Stimulated activated CD4-positive, alpha-beta T cell treated with anti-CD3 and anti-CD28 coated beads, Interleukin-15, amount 100 ng/mL, for 24 hours (primary cell): ENCODE measurements around the gene AGGF1.
"Not testable (repeated sequence)": the region's sequence is repeated elsewhere in the genome, so short reads cannot be mapped to it uniquely, and the experiment has no call there.

ENCODE experiments used
- DNase-seq: peaks from one replicate; pipeline ENCODE4 v3.0.0-alpha.2; 2020

AGGF1 gene

DNA sequence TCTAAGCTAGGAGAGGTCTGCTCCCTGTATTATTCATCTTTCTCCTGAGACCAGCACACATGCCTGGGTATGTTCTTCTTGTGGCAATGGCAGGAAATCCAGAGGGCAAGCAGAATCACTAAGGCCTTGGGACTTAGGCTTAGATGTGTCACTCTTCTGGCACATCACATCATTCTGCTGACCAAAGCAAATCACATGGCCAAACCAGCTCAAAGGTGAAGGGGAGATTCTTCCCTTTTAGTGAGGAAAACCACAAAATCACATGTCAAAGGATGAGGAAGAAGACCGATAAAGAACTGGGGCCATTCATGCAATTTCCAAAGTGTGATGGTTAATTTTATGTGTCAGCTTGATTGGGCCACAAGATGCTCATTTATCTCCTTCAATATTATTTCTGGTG is 5.7 kb upstream of the AGGF1 start:
- no peak for DNase-seq

DNA sequence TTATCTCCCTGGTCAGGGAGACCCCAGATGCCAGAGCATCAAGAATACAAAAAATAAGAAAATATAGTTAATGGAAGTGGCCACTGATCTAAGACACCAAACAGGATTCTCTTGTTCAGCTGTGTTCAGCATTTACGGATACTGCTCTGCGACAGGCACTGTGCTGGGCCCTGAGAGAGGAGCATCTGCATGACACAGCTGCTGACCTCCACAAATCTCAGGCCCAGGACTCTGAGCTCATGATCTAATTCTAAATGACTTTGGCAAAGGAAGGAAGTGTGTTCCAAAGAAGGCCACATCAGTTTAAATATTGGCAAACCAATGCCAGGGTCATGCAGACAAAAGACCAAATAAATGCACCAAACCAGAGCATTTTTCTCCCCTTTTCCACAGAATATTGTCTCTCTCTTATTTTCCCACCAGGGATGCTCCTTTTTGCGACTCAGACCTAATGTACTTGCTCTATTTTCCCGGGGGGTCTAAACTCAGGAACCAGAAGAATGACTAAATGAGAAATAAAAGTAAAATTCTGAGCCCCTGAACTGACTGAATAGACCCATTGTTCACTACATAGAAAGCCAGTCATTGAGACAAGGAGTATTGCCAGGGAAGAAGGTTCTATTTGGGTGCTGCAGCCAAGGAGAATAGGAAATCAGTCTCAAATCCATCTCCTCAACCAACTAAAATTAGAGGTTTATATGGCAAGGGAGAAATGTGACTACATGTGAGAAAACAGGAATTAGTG is 1.4 kb upstream of the AGGF1 start:
- no peak for DNase-seq

DNA sequence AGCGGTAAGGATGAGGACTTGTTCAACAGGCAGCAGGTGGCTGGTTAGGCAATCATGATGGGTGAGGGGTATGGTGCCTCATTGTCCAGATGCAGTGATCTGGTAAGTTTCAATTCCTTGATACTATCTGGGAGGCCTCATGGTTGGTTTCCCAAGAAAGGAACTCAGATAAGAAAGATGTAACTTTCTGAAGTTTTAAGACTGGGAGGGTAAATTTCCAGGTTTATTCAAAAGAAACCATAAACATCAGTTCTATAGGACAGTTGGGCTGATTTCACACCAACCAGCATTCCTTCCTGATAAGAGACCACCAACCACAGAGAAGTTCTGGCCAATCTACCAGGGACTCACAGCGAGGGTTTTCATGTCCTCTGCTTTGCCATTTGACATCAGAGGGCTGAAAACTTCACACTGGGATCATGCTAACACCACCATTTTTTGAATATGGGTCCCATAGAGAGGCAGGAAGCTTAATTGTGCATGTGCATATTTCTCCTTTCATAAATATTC is 773 bp upstream of the AGGF1 start:
- no peak for DNase-seq

DNA sequence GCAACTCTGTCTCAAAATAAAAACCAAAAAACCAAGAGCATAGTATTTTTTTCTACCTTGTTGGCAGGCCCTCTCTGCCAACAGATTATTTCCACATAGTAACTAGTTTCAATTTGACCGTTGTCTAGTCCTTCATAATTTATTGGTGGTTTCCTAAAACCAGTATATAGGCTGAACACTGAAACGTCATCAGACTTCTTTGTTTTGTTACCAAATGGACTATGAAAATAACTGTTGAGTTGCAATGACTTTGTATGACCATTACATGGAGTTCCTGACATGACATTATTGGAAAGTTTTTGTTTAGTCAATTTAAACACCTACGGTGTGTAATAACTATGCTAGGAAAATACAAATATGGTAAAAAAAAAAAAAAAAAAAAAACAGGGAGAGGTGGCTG is 1.7 kb downstream of the AGGF1 start:
- no peak for DNase-seq

DNA sequence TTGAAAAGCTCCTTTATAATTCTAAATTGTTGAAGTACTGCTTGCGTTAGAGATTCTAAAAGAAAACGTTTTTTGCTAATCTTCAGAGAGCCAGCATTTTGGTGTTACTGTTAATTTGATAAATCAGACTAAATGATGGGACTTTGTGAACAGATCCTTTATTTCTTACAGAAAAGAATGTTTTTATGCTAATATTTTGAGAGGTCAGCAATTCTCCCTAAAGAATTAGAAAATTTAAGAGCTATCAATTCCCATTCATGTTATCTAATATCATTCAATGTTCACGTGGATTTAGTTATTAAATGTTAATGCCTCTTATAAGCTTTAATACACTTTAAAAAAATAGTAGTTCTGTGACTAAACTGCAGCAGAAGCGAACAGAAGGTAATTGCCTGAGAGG is 2.4 kb downstream of the AGGF1 start:
- no peak for DNase-seq

DNA sequence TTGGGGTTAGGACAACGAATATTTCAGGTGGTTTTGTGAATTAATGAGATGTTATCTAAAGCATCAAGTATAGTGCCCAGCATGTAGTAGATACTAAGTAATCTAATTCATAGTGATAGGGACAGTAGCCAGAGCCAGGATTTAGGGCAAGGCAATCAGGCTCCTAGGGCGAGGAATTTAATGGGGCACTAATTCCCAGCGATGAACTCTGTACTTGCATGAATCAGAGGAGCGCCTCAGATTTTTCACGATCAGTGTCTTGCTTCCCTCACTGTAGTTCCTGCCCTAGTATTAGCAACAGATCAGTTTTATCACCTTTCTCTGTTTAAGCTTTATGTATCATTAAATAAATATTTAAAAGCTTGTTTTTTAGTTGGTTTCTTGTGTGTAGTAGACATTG is 3.1 kb downstream of the AGGF1 start:
- DNase-seq = no peak

DNA sequence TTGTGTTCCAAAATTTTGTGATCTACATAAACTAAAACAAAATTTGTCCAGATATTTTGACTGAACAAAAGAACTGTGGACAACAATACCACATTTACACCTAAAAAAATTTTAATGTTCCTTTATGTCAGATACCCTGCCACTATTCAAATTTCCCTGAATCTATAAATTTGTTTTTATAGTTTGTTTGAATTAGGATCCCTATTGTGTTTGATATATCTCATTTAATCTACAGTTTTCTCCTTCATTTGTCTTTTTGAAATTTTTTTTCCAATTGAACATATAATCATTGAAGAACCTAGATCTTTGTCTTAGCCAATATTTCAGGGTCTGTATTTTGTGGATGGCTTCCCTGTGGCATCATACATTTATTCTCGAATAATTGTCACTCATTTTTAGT is 5.7 kb downstream of the AGGF1 start:
- no peak for DNase-seq

DNA sequence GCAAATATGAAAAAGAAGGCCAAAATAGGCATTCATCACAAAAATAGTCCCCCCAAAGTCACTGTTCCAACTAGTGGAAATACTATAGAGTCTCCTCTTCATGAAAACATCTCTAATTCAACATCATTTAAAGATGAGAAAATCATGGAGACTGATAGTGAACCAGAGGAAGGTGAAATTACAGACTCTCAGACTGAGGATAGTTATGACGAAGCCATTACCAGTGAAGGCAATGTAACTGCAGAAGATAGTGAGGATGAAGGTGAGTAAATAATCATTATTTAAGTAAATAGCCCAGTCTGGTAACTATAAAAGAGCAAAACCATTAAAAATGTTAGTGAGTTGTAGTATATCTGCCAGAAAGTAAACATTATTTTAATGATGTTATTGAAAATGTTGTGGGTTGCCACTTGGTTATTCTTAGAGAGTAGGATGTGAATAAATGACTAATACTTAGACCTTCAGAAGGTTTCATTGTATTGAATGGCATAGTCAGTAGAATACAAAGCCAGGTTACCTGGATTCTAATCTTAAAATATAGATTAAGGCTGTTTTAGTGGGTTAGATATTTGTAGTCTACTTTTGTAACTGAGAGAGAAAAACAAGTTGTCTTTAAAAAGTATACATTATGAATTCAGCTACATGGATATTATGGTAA is 16.3 kb downstream of the AGGF1 start:
- DNase-seq = no peak

DNA sequence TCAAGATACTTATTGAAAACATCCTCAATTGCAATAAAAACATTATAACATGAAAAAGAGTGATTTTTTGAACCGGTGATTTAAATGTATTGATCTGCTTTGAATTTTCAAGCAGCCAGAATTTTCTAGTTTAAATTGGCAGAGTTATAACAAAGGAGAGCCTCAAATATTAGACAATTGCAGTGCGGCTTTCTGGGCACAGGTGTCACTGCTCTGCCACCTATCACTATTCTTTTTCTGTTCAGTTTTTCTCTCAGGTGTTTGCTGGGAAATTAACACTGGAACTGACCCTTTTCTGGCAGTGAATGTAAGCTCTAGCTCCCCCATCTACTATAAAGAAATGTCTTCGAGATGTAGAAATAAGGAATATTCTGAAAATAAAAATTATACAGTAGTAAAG is 33.8 kb downstream of the AGGF1 start:
- DNase-seq = no peak

DNA sequence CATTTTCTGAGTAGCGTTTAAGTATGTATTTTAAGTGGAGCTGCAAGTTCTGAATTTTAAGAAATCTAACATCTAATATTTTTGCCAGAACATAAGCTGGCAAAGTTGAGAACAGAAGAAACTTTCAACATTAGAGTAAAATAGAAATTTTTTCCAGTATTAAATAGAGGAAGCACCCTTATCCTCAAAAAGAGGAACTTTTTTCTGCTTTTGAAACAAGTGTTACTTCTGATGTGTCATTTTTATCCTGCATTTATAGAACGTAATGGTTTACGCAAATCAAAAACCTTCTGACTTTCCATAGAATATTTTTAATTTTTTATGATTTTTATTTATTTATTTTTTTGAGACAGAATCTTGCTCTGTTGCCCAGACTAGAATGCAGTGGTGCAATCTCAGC is 35.1 kb downstream of the AGGF1 start:
- no peak for DNase-seq

DNA sequence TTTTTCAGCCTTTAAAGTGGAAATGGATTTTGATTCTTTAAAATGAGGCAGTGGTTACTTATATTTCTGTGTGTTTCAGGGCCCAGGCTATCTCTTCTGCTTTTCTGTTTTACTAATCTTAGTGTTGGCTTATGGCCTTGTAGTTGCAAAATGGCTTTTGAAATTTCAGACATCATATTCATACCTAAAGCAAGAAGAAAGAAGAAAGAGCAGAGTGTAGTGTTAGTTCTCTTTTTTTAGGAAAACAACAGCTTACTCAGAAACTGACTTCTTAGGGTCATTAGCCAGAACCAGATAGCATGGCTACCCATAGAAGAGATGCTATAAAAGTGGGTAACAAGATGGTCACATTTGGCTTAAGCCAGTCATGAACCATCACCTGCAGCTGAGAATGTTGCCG is 36.0 kb downstream of the AGGF1 start:
- no peak for DNase-seq

DNA sequence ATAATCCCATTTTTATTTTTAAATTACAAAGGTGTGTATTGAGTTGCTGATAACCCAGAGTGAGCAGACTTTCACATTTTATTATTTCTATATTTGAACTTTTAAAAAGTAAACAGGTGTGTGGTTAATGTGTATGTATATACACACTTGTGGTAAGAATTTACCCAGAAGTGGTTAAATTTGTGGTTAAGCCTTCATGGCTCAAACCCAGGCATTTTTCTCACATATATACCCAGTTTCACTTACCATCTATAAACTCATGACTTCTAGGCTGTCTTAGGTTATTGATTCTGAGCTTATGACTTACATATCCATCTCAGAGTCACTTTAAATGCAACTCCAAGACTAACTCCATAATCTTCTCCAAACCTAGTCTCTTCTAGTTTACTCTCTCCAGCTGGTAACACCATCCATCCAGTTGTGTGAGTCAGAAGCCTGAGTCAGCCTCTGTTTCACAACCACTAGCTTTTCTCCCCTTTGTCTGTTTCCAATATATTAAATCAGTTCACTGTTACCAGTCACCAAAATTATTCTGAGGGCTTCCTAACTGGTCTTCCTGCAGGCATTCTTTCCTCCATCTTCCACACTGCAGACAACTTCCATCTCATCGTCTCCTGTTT is 36.7 kb downstream of the AGGF1 start:
- no peak for DNase-seq

DNA sequence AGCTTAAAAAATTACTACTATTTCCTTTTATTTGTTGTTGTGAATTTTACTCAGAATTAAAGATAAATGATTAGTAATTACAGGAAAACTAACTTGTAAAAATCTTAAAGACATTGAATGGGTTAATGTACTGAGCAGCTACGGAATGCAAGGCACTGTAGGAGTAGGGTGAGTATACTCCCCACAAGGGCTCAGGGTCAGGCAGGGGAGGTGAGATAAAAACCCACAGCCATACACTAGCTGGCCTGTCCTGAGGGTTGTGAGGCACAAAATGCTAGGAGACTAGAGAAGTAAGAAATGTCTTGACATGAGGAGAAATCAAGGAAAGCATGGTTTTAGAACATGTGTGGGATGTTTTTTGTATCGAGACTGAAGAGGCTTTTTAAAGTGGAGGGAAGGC is 43.5 kb downstream of the AGGF1 start:
- no peak for DNase-seq

DNA sequence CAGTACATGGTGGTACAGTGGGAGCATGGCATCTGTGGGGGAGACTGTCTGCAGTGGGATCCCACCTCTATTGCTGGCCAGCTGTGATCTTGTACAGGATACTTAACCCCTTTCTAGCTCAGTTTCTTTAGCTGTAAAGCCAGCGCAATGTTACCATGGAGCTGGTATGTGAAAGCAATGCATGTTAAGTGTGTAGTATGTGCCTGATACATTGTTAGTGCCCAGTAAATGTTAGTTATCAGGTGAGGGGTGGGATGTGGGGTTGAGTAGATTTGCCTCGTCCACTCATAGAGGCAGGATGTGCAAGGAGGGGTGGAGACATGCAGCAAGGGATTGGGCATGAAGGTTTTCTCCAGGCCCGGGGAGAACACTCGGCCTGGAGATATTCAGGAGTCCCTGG is 44.5 kb downstream of the AGGF1 start:
- DNase-seq = no peak

DNA sequence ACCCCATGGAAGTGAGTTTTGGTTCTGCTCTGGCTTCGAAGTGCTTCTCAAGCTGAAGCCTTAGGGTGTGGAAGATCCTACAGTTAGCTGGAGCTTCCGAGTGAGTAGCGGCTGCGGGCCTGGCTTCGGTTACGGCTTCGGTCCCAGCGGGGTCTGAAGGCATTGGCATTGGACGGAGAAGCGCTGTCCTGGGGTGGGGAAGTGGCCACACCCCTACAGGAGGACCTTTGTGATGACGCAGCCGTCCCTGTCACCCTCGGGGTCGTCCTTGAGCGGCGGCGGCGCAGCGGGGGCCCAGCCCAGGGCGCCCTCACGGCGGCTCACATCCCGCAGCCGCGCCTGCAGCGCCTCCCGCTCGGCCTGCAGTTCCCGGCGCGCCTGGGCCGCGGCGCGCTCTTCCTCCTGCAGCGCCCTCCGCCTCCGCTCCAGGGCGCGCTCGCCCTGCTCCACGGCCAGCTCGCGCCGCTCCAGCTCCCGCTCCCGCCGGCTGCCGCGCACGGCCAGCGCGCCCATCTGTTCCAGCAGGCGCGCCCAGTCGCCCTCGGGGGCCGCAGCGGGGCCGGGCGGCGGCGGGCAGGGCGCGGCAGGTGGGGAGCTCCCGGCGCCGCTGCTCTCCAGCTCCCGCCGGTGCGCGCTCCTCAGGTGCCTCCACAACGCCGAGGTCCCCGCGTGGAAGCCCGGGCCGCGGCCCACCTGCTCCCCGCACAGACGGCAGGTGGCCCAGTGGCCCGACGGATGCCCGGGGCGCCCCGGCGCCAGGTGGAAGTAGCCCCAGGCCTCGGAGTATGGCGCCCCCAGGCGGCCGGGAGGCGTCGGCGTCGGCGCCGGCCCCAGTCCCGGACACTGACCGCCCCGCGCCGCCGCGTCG is 47.0 kb downstream of the AGGF1 start:
- DNase-seq = peak; percentile 76

DNA sequence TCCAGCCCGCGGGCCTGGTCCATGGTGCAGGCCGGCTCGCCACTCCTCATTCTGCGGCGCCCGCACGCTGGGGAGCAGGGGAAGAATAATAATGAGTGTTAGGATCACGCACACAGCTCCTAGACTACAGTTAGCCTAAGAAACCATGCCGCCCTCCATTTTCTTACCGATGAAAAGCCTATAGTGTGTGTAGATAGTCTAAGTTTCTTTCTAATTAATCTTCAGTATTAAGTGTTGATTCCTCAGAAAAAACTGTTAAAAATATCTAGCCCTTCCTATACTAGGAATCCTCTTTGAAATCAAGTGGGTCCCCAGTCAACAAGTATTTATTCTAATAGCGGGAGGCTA is 47.6 kb downstream of the AGGF1 start:
- no peak for DNase-seq

DNA sequence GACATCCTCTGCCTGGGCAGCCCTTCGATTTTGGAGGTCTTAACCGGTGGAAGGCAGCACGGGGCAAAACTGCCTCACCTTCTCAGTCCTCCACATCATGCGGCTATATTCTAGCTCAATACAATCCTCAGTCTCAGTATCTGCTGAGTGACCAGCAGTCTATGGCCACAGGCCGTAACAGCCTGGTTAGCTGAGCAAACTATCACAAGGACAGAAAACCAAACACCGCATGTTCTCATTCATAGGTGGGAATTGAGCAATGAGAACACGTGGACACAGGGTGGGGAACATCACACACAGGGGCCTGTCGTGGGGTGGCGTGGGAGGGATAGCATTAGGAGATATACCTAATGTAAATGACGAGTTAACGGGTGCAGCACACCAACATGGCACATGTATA is 50.3 kb downstream of the AGGF1 start:
- DNase-seq = not testable (repeated sequence)

DNA sequence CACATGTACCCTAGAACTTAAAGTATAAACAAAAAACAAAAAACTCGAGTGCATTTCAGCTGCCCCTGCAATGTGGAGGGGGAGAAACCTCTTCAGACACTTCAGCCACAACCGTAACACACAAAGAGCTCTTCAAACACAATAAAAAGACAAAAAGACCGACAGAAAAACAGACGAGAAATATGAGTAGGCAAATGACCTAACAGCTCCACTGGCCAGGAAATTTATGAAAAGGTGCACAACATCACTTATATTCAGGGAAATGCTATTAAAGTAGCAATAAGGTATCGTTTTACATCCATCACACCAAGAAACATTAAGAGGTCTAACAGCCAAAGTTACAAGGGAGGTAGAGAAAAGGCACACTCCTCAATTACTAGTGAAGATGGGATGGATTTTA is 50.7 kb downstream of the AGGF1 start:
- no peak for DNase-seq

DNA sequence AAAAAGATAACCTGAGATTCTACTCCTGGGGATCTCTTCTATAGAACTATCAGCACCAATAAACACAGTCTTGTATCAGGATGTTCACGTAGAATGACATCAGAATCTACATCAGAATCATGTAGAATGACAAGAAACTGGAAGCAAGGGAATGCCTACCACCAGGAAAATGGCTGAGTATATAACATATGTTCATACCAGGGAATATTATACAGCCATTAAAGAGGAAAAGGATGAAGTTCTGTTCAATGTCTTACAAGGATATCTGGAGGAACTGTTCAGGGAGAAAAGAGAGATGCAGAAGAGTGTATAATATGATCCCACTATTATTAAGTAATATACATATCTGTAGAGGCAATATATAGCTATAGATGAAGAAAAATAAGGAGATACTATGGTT is 52.1 kb downstream of the AGGF1 start:
- no peak for DNase-seq

DNA sequence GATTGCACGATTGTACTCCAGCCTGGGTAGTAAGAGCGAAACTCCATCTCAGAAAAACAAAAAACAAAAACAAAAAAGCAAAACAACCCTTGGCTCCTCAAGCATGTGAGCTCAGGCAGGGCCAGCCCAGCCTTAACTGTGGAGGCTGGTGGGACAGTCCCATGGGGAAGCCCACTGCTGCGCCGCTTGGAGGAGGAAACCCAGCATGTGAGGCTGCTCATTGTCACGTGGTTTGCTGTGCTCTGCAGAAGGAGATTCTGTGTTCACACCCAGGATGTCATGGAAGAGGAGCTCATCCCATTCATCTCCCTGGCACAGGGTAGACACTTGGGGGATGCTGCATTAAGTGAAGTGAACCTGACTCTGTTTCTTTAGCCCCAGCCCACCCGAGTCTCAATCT is 52.9 kb downstream of the AGGF1 start:
- DNase-seq = no peak

DNA sequence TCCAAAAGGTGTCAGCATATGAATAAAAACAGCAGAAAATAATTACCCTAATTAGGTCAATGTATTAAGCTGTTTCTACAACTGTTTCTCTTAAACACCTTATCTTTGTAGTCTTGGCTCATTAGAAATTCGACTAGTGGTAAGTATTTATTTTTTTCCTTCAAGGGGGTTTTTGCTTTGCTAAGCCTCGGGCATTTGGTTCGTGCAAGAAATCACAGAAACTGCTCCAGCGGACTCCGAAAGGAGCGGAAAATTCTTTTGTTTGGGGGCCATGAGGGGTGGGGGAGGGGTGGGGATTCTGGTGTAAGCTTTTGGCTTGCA is 56.1 kb downstream of the AGGF1 start:
- no peak for DNase-seq

DNA sequence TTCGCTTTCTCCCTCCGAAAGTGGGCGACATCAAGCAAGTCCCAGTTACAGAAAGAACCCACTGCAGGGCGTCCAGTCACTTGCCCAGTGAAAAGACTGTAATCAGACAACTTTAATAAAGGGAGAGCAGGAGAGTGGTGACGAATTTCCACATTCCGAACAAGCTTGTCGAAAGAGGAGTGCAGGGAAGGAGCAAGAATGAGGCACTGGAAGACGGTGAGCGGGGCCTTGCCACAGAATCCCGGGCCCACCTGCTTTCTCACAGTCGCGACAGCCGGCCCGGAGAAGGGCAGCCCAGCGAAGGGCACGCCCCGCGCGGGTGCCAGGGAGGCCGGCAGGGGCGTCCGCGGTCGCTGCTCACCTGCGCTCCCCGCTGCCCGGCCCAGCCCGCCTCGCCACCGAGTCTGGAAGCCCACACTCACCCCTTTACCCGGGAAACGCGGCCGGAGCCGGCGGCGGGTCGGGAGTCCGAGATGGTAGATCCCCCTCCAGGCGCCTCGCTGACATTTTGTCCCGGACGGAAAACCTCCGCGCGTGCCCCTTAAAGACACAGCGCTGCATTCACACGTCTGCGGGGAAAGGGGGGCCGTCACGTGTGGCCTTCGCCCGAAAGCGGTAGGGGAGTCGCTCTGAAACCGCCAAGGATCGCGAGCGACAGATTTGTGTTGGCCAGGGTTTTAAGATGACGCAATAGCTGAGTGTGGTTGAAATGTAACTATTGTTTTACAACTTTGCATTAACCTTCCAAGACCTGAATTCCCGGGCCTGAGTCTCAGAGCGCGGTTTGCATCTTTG is 56.7 kb downstream of the AGGF1 start, which contains the start of gene ZBED3:
ZBED3 (minus strand) TSS at position 597 of the 795 bp plus-strand sequence. CDS start 9,407 bp downstream, outside the sequence.
- DNase-seq = peak; percentile 61
